NCI-H1694 (cell line): ENCODE data around the gene RRP1B.
"Not testable (repeated sequence)": the region's sequence is repeated elsewhere in the genome, so short reads cannot be mapped to it uniquely, and the experiment has no call there.

ENCODE experiments used
- DNase-seq: peaks from one replicate; lab custom pipeline; 2025; lab: John Stamatoyannopoulos, UW

RRP1B gene

DNA sequence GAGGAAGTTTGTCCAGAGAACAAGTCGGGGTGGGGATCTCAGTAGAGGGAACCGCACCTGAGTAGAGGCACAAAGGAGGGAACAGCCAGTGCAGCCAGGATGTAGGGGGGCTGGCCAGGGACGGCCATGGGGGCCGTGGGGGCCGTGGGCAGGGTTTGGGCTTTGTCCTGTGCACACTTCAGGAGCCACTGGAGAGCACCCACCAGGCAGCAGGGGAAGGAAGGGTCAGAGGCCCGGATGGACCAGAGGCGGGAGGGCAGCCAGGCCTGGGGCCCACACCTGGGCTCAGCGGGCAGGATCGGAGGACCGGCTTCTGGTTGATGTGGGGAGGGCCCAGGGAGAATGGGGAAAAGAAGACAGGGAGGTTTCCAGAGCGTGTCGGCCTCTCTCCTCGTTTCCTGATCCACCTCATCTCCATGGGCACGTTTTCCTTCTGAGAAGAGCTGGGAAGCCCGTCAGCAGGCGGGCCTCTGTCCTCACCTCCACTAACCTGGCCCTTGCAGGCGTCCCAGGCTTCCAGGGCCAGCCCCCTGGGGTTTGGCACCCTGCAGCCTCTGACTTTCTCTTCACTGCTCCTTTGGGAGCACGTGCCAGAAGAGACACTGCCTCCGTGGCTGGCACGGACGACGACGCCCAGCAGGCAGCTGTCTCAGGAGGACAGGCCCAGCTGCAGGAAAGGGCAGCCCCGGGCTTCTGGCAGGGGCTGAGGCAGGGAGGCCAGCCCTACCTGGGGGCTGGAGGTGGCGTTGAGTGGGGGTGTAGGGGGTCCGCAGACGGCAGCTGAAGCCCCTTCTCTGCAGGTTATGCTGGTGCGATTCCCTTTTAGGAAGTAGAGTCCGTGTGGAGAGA lies 42.8 kb downstream of the RRP1B start:
- no peak for DNase-seq

DNA sequence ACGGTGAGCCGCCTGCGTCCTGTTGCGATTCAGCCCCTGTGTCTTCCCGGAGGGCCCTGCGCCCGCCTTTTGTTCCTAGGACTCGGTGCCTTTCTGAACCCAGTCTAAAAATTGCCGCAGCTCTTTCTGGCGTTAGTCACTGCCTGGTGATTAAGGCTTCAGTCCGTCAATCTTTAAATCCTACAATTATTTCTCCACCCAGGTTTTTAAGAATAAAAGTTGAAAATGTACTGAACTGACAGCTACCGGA lies 43.4 kb downstream of the RRP1B start:
- DNase-seq: no peak

DNA sequence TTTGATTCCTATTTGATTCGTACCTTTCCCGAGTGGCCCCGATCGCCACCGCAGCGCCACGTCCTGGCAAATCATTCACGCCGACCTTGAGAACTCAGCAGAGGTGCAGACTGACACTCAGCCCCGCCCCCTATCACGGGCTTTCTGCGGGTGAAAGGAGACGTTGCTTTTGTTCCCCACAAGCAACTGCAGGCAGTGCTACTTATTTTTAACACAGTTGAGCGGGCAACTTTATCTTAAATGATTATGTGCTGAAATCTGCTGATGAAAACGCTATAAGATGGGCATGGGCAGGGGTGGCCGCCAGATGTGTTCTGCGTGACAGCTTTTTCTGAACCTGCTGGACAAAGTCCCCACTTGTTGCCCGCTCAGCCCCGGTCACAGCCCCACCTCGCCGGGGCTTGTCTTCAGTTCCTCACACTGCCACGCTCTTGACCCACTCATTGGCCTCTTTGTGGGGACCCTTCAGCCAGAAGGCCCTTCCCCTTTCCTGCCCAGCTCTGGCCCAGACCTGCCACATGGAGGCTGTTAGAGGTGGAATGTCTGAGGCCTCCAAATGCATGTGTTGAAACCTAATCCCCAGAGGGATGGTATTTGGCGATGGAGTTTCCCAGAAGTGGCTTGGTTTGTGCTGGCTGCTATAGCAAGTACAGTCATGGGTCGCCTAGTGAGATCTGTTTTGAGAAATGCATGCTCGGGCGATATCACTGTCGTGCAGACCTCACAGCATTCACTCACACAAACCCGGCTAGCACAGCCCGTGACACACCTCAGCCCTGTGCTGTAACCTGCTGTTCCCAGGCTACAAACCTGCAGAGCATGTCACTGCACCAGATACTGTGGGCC lies 43.9 kb downstream of the RRP1B start:
- DNase-seq: no peak

DNA sequence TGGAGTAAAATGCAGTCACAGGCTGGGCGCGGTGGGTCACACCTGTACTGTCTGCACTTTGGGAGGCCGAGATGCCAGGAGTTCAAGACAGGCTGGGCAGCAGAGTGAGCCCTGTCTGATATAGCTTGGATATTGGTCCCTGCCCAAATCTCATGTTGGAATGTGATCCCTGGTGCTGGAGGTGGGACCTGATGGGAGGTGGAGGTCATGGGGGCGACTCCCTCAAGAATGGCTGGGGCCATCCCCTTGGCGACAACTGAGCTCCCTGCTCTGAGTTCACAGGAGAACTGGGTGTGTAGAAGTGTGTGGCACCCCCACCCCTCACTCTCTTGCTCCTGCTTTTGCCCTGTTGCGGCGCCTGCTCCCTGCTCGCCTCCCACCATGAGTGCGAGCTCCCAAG lies 48.1 kb downstream of the RRP1B start:
- no peak for DNase-seq

DNA sequence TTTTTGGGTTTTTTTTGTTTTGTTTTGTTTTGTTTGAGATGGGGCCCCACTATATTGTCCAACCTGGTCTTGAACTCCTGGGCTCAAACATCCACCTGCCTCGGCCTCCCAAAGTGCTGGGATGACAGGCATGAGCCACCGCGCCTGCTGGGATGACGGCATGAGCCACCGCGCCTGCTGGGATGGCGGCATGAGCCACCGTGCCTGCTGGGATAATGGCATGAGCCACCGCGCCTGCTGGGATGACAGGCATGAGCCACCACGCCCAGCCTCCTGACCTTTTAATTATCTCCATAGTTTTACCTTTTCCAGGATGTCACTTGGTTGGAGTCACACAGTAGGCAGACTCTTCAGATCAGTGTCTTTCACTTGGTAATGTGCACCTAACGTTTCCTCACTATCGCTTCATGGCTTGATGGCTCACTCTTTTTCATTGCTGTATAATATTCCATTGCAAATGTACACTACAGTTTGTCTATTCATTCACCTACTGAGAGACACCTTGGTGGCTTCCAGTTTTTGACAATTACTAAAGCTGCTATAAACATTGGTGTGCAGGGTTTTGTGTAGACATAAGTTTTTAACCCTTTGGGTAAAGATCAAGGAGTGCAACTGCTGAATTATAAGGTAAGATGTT lies 49.5 kb downstream of the RRP1B start:
- no peak for DNase-seq

DNA sequence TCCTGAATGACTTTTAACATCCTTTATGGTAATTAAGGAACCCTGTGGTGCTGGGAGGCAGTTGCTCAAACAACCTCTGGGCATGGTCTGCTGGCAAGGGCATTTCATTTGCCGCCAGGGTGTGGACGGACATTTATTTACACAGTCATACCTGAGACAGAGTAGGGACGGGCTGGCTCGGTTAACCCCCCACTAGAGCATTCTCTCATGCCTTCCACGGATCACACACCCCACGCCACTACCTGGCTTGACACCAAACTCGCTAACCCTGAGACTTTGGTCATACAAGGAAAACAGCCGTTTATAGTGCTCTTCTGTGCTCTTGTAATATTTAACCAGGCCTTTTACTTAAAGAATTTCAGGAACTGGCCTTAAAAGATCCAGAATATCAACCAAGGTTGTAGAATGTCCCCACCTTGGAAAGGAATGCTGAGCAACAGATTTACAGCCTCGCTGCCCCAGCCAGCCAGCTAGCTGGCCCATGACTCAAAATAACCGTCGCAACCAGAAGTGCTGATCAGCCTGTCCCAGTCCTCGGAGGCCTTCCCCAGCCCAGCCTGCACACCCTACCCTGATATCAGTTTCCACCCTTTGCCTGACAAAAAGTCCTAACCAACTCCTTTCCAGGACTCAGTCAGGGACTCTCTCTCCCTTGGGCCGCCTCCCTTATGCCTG lies 53.0 kb downstream of the RRP1B start:
- no peak for DNase-seq

DNA sequence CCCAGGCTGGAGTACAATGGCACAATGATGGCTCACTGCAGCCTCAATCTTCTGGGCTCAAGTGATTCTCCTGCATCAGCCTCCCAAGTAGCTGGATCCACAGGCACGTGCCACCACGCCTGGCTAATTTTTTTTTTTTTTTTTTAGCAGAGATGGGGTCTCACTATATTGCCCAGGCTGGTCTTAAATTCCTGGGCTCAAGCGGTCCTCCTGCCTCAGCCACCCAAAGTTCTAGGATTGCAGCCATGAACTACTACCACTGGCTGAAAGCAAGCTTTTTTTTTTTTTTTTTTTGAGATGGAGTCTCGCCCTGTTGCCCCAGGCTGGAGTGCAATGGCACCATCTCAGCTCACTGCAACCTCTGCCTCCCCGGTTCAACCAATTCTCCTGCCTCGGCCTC lies 53.8 kb downstream of the RRP1B start:
- not testable (repeated sequence) for DNase-seq

DNA sequence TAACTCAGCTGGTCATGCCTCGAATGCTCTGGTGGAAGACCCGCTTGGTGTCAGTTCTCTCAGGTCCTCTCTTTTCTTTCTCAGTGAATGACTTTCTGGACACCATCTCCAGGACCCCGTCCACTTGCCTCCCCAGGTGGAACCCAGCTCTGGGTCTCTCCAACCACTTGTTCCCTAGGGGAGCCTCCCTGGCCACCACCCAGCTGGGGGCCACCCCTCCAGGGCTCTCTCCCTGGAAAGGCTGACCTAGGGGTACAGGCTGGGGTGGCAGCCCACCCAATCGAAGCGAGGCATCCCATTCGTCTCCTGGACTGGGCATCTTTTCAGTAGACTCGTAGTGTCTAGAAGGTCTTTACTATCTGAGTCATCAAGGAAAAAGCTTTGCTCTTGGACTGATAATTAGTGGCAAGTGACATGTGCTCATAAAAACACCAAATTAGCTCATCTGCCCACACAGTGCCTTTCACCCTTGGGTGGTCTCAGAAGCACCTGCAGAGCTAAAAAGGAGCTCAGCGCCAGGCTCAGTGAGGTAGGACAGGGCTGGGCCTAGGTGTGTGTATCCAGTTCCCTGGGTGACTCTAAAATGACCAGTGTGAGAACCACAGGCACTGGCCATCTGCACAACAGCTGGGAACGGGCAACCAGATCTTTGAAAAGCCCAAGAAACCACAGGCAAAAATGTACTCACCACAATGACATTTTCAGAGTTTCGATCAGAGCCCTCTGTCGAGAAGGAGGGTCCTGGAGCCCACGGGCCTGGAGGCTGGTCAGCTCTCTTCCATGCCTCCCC lies 57.2 kb downstream of the RRP1B start:
- no peak for DNase-seq

DNA sequence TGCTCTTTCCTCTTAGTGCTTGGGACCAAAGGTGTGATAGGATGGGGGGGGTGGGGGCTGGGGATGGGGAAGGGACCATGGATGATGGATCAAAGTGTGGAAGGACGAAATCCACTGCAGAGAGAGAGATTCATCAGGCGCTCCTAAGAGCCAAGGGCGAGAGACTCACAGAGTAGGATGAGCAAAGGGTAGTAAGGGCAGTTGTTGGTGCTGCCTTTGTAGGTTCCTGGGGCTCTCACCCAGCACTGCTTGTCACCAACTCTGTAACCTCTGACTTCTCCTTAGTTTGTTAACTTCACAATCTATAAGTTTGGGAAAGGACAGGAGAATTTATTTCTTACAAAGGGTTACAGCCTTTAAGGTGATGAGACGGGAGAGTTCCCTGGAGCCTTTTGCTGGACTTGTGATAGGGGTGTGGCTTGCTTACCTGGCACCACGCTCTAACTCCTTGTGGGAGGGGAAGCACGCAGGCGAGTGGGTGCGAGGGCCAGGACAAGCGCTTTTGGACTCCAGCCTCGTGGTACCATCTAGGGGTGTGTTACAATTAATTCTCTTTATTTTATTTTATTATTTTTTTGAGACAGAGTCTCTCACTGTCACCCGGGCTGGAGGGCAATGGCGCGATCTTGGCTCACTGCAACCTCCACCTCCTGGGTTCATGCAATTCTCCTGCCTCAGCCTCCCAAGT lies 58.0 kb downstream of the RRP1B start:
- DNase-seq: no peak

DNA sequence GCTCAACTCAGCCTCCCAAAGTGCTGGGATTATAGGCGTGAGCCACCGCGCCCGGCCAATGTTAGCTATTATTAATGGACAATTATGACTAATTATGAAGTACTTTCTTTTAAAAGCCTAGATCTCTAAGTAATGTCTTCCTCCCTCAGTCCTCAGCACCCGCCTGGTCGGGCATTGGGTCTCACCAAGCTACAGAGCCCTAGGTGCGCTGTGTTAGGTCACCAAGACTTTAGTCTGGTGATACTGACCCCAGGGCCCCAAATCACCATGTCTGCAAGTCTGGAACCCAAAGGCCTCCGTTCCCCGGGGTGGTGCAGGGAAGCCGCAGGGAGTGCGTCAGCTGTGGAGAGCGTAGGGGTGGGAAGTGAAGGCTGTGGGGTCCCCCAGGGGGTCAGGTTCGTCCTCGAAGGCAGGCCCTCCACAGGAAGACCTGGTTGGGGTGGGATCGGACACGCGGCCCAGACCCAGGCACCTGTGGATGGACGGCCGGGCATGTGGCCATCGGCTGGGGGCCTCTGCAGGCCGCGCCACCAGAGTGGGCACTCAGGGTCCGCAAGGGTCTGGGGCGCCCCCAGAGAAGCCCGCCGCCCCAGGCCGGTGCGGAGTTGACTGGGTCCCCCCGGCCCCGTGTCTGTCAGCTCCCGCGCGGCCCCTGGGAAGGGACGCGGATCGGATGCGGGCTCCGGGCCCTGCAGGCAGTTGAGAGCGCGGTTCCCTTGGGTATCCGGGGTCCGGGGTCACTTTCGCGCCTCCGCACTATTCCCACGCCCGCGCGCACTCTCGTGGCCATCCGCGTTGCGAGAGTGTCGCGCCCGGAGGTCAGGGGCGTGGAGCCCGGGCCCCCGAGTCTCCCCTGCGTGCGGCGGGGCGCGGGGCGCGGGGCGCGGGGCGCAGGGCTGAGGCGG lies 58.9 kb downstream of the RRP1B start:
- DNase-seq: no peak

DNA sequence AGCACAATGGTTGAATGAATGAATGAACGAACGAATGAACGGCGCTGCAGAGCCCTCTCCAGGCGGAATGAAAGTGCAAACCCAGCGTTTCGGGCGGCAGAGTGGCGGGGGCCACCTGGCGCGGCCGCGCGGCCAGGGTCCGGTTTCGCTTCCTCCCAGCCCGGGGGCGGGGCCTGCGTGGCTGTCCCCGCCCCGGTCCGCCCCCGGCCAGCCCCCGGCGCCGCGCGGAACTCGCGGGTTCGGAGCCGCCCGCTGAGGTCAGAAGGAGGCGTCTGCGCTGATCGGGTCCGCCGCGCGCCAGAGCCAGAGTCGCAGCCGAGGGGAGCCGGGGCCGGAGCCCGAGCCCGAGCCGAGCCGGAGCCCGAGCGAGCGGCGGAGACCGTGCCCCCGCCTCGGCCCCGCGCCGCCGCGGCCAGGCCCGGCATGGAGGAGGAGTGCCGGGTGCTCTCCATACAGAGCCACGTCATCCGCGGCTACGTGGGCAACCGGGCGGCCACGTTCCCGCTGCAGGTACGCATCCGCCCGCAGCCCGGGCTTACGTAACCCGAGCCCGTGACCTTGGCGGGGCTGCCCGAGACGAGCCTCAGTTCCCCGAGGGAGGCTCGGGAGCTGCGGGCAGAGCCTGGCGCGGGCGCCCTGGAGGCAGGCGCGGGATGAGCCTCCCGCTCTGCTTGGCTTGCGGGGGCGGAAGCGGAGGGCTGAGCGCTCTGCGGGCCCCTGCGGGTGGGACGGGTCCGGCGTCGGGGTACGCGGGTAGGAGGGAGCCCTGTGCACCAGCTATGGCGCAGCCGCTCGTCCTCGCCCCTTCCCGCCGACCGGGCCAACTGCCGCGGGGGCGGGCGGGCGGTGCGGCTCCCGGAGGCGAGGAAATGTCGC lies 59.8 kb downstream of the RRP1B start, which contains the start of gene PDXK:
Gene PDXK, plus strand, starts transcription at position 258 of the 876 bp plus-strand sequence. Its CDS starts 166 bp downstream, at position 424.
- DNase-seq: no peak

DNA sequence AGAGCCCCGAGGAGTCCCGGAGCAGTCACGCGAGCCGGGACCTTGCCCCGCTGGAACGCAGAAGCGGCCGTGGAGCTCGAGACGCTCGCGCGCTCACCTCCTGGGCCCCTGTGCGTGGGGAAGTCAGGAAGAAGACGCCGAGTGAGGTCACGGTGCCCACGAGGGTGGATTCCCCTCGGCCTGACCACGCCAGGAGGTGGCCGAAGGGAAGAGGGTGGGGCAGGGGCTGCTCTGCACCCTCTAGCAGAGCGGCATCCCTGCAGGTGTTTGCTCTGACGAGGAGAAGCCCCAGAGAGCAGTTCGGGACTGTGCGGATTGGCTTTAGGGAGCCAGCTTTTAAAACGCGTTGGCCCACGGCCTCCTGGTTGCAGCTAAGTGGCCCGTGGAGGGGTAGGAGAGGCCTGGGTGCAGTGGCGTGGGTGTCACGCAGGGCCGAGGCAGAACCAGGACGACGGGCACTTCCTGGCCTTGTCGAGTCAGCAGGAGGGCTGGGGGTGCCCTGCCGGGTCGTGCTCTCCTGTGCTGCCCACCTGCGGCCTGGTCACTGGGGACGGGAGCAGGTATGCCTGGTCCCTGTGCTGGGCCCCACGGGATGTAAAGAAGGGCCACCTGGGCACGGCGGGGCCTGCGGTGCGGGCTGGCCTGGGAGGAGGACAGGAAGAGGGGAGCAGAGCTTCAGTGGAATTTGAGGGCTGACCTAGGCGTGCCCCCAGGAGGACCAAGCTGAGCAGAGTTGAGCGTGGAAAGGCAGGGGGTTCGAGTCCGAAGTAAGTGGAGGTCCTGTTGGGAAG lies 60.6 kb downstream of the RRP1B start:
- no peak for DNase-seq

DNA sequence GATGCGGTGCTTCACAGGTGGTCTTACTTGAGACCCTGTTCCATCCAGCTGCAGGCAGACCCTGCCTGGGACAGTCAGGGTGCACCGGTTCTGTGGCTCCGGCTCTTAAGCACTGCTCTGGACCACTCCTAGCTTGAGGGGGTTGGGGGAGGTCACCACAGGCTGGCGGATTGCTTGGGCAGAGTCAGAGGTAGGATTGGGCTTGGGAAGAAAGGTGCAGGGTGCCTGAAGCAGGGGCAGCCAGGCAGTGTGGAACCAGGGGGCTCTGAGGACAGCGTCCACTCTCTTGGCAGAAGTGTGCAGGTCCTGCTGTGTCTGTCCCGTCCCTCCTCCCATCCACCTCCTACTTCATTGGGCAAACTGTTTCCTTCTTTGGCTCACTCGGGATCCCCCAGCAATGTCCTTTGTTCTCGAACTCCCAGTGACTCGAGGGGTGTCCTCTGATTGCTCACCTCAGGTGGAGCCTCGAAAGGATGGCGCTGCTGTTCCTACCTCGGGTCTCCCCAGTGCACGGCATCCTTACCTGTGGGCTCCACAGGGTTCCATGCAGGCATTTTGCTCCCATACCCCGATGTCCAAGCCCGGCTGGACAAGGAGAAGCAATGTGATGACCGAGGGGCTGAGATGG lies 61.3 kb downstream of the RRP1B start:
- no peak for DNase-seq

DNA sequence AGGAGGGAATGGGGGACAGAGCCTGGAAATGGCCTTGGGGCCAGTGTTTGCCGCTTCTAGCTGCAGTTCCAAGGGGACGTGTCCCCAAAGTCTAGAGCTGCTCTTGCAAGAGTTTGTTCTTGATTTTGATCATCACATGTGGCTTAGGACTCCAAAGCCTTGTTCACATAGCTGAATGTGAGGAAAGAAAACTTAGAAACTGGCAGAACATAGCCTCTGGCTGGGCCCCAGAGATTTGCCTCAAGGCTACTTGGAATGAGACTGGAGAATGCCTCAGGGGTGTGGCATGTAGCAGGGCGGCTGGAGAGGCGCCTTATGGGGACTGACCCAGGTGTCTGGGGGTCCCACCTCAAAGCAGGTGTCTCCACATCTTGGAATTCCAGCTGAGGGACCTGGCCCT lies 61.8 kb downstream of the RRP1B start:
- no peak for DNase-seq

DNA sequence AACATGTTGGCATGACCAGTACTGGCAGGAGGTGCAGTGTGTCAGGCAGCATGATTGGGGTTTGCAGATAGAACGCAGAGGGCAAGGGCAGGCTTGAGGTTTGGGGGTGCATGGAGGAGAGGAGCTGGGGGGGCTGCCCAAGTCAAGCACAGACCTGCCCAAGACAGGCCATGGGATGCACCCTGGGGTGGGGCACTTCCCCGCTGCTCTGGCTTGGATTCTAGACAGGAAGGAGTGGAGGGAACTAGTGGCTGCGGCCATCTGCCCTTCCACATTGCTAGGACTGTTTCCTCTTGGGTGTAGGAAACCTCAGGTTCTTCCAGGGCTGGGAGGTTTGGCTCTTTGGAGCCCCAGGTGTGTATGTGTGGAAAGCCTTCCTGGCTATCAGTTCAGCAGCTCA lies 62.6 kb downstream of the RRP1B start:
- DNase-seq: no peak

DNA sequence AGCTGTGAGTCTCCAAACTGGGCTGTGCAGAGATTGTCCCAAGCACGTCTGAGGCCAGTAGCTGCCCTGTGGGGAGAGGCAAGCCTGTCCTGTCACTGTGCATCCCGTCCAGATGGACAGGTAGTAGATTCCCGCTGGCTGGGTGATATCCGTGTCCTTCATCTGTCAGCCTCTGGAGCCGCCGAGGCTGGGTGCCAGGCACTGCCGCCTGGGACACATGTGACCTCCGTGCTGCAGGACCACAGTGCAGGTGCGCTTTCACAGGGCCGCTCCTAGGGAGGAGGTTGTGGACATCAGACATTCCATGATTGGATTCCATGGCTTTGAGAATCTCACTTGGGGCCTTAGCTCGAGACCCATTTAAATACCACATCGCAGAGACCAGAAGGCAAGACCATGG lies 64.3 kb downstream of the RRP1B start:
- DNase-seq: no peak

DNA sequence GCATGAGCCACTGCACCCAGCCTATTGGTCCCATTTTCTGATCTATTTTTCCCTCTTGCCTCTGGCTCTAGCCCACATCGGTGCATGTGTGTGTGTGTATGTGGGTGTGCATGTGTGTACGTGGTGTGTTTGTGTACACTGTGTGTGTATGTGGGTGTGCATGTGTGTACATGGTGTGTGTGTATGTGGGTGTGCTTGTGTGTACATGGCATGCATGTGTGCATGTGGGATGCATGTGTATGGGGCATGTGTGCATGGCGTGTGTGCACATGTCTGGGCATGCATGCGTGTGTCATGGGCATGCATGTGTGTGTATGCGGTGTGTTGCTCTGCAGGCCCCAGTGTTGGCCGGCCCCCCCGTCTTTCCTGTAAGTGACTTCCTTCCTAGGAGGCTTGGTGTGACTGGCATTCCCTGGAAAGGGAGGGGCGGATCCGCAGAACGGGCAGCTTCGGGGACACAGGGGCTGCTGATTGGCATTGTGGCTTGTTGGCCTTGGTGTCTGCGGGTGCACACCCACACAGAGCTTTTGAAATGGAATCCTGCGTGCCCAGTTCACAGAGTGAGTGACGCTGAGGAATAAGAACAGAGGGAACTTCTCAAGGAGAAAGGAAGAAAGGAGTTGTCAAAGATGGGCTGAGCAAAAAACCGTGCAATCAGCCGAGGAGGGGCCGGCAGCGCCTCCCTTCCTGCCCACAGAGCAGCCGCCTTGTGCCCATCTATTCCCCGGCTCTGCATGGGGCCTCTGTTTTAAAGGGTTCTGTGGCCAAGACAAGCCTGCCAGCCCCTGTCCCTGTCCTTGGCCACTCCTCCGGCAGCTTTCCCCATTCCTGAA lies 67.5 kb downstream of the RRP1B start:
- DNase-seq: no peak
